Sigmoid colon (tissue), 7 donors: ENCODE measurements around the gene KMT2B. TPM values are rescaled to one million over a fixed set of nuclear protein-coding genes. Genes with fewer than 3 reads are reported as not detected.
A peak's percentile ranks its signal among the peaks of the same experiment; 100 is the strongest.

Experiments used
- DNase-seq: peaks from one replicate; pipeline ENCODE4 v3.0.0-alpha.2; 2019
- H3K27ac ChIP-seq, 4 donors: fragments of 200-600 bp; sonication (generic); one replicate each; pipeline ENCODE4 v1.5.1; 2016 to 2019; ENCODE audit warnings: mild to moderate bottlenecking in 1 of 4
- H3K27me3 ChIP-seq, 3 donors: fragments of 200-600 bp; sonication (generic); one replicate each; pipeline ENCODE4 v1.5.1; 2019; ENCODE audit warnings: mild to moderate bottlenecking in 1 of 3
- H3K36me3 ChIP-seq, 4 donors: fragments of 200-600 bp; sonication (generic); one replicate each; pipeline ENCODE4 v1.5.1; 2016 to 2019
- H3K4me1 ChIP-seq, 4 donors: fragments of 200-600 bp; sonication (generic); one replicate each; pipeline ENCODE4 v1.5.1; 2017 to 2019
- H3K4me3 ChIP-seq, 4 donors: fragments of 200-600 bp; sonication (generic); one replicate each; pipeline ENCODE4 v1.5.1; 2017 to 2019; ENCODE audit warnings: mild to moderate bottlenecking in 2 of 4, moderate library complexity in 1 of 4
- H3K9me3 ChIP-seq, 4 donors: fragments of 200-600 bp in 3 of 4; sonication (generic) in 3 of 4; one replicate each; pipeline versions ENCODE4 v1.5.1 to v1.6.1; 2013 to 2019
- CTCF ChIP-seq, 4 experiments: fragments of 450-650 bp in 3 of 4; fragments of 200-600 bp in 1 of 4; IDR thresholded peaks; one replicate each; pipeline ENCODE4 v1.5.1; 2016 to 2019; ENCODE audit warnings: antibody characterized with exemption in 4 of 4, mild to moderate bottlenecking in 3 of 4, moderate library complexity in 2 of 4
- EP300 ChIP-seq, 4 donors: sonication (generic); formaldehyde crosslinking; IDR thresholded peaks; one replicate each; pipeline ENCODE4 v1.6.1; 2017; ENCODE audit warnings: antibody characterized with exemption in 4 of 4
- POLR2A ChIP-seq, 2 donors: fragments of 450-650 bp; IDR thresholded peaks; one replicate each; pipeline ENCODE4 v1.6.1; 2016; ENCODE audit warnings: antibody characterized with exemption in 2 of 2, mild to moderate bottlenecking in 2 of 2, moderate library complexity in 2 of 2
- POLR2AphosphoS5 ChIP-seq, 4 donors: sonication (generic); formaldehyde crosslinking; IDR thresholded peaks; one replicate each; pipeline ENCODE4 v1.6.1; 2017; ENCODE audit warnings: antibody characterized with exemption in 4 of 4
- WGBS, 2 donors: extraction: QIAGEN DNeasy Blood & Tissue Kit; methylation state at CpG; one replicate each; pipeline ENCODE4 v1.1.7; 2013; 5-methylcytosine and 5-hydroxymethylcytosine counted together
- intact Hi-C: fragments of 100-400 bp; cut with DNase I; formaldehyde crosslinking; loops from one replicate; pipeline ENCODE4 v1.15.1; 2023
- polyA plus RNA-seq, 3 donors: library from polyadenylated mRNA; stranded (reverse); fragments of 200-250 nt; gene quantifications; one replicate each; pipeline ENCODE4 v1.2.3, GENCODE V29; 2013
- total RNA-seq, 4 donors: library from RNA; depleted of rRNA; stranded (reverse); fragments of >200 nt; gene quantifications; one replicate each; pipeline ENCODE4 v1.1.0, GENCODE V29; 2016
- donor health status: healthy with polysubstance abuse.
- donor health status: Bipolar disorder and iron deficiency.
- donor health status: healthy.

The KMT2B gene
- total and polyA plus RNA-seq, 7 donors, result 6.4 to 32.2 (median 12.3) TPM

DNA sequence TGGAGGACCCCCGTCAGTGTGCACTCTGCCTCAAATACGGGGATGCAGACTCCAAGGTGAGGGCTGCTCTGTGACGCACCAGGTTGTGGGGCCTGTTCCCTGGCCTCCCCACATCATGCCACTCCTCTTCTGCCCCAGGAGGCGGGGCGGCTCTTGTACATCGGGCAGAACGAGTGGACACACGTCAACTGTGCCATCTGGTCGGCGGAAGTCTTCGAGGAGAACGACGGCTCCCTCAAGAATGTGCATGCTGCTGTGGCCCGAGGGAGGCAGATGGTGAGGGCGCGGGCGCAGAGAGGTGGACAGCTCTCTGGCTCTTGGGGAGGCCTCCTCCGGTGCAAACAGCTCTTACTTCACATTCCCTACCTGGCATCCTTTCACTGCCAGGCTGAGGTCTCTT, 11.2 kb downstream of the KMT2B start:
- H3K27ac ChIP-seq, result no peak overlapping the region
- no peaks in the 10 kb centered on the region for H3K27me3 ChIP-seq
- WGBS, 2 donors, result 92 to 95% methylated on average over 18 of the region's 18 CpGs
- H3K9me3 ChIP-seq, result no peaks in the 10 kb centered on the region
- no peaks in the 10 kb centered on the region for H3K4me1 ChIP-seq
- H3K4me3 ChIP-seq, result no peak overlapping the region
- no peak for TF ChIP-seq POLR2A (IDR thresholded peaks at IDR 0.05)
- no peak for TF ChIP-seq POLR2AphosphoS5 (IDR thresholded peaks at IDR 0.05)
- TF ChIP-seq CTCF (IDR thresholded peaks at IDR 0.05), result no peak
- no peak for TF ChIP-seq EP300 (IDR thresholded peaks at IDR 0.05)
- DNase-seq, result no peak
- H3K36me3 ChIP-seq, result peaks cover 69 to 100% (median 89%) of the 10 kb centered on the region in 4 donors
- intact Hi-C loops, result no loop called here

- no peaks in the 10 kb centered on the region for H3K9me3 ChIP-seq
- TF ChIP-seq CTCF (IDR thresholded peaks at IDR 0.05) (no peak), POLR2A (IDR thresholded peaks at IDR 0.05) (no peak), EP300 (IDR thresholded peaks at IDR 0.05) (no peak), POLR2AphosphoS5 (IDR thresholded peaks at IDR 0.05) (no peak)
- DNase-seq, result peak; percentile 62
- 96% methylated on average over 11 of the region's 11 CpGs for WGBS, 2 donors
- no peaks in the 10 kb centered on the region for H3K4me1 ChIP-seq
- H3K27ac ChIP-seq, result no peak overlapping the region
- no peaks in the 10 kb centered on the region for H3K27me3 ChIP-seq
- H3K4me3 ChIP-seq, result no peak overlapping the region
- intact Hi-C loops, result no loop called here
- peaks cover 62 to 100% (median 84%) of the 10 kb centered on the region in 4 donors for H3K36me3 ChIP-seq
Observed at GRCh38 chr19:35729763-35730162, 12.0 kb downstream of the KMT2B start.

DNA sequence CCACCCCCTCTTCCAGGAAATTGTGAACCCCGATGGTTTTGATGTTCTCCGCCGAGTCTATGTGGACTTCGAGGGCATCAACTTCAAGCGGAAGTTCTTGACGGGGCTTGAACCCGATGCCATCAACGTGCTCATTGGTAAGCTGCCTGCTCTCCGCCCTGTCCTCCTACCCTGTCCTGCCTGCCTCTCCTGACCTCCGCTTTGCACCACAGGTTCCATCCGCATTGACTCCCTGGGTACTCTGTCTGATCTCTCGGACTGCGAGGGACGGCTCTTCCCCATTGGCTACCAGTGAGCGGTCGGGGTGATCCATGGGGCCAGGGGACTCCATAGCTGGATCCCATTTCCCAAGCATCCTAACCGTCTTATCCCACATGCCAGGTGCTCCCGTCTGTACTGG, 12.5 kb downstream of the KMT2B start:
- Histone ChIP-seq H3K9me3 (no peaks in the 10 kb centered on the region), H3K4me3 (no peak overlapping the region), H3K4me1 (no peaks in the 10 kb centered on the region), H3K27ac (no peak overlapping the region), H3K27me3 (no peaks in the 10 kb centered on the region), H3K36me3 (peaks cover 57 to 100% (median 81%) of the 10 kb centered on the region in 4 donors)
- intact Hi-C loops, result no loop called here
- TF ChIP-seq CTCF (IDR thresholded peaks at IDR 0.05) (no peak), POLR2A (IDR thresholded peaks at IDR 0.05) (no peak), POLR2AphosphoS5 (IDR thresholded peaks at IDR 0.05) (no peak), EP300 (IDR thresholded peaks at IDR 0.05) (no peak)
- DNase-seq, result no peak
- 95 to 96% methylated on average over 18 of the region's 18 CpGs for WGBS, 2 donors

DNA sequence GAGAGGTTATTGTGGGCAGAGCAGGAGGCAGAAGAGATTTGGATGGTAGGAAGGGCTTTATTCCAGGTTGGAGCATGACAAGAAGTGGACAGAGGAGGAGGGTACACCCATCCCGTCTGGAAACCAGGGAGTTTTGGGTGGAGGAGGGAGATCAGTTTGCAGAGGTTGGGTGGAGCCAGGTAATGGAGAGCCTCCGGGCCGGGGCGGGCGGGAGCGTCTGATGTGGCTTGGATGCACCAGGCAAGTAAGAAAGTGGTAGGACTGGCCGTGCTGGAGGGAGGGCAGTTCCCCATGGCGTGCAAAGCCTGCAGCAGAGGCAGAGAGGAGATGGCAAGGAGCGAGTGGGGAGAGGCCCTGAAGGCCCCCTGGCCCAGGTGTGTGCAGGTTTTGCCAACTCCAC, 13.6 kb downstream of the KMT2B start:
- no peaks in the 10 kb centered on the region for H3K27me3 ChIP-seq
- DNase-seq, result no peak
- intact Hi-C loops, result no loop called here
- TF ChIP-seq CTCF (IDR thresholded peaks at IDR 0.05) (no peak), POLR2AphosphoS5 (IDR thresholded peaks at IDR 0.05) (no peak), EP300 (IDR thresholded peaks at IDR 0.05) (no peak), POLR2A (IDR thresholded peaks at IDR 0.05) (no peak)
- no peaks in the 10 kb centered on the region for H3K9me3 ChIP-seq
- no peak overlapping the region for H3K4me3 ChIP-seq
- no peaks in the 10 kb centered on the region for H3K4me1 ChIP-seq
- H3K36me3 ChIP-seq, result peaks cover 47 to 97% (median 76%) of the 10 kb centered on the region in 4 donors
- H3K27ac ChIP-seq, result no peak overlapping the region
- WGBS, 2 donors, result 65 to 85% methylated on average over 9 of the region's 9 CpGs

GRCh38 chr19:35731779-35732405, 14.1 kb downstream of the KMT2B start:
- Histone ChIP-seq H3K9me3 (no peaks in the 10 kb centered on the region), H3K27ac (no peak overlapping the region), H3K4me1 (no peaks in the 10 kb centered on the region), H3K4me3 (no peak overlapping the region), H3K27me3 (no peaks in the 10 kb centered on the region), H3K36me3 (peaks cover 47 to 97% (median 75%) of the 10 kb centered on the region in 4 donors)
- WGBS, 2 donors, result 92 to 93% methylated on average over 21 of the region's 21 CpGs
- no peak for DNase-seq
- intact Hi-C loops, result no loop called here
- TF ChIP-seq CTCF (IDR thresholded peaks at IDR 0.05), result no peak
- TF ChIP-seq POLR2AphosphoS5 (IDR thresholded peaks at IDR 0.05), result no peak
- TF ChIP-seq POLR2A (IDR thresholded peaks at IDR 0.05), result no peak
- no peak for TF ChIP-seq EP300 (IDR thresholded peaks at IDR 0.05)
